Panc1 (cell line): ENCODE data around the gene SNURF. TPM values are rescaled to one million over a fixed set of nuclear protein-coding genes. Genes with fewer than 3 reads are reported as not detected.
"Not testable (repeated sequence)": the region's sequence is repeated elsewhere in the genome, so short reads cannot be mapped to it uniquely, and the experiment has no call there.

ENCODE experiments used
- ATAC-seq: fragments of 200-7000 bp; cut with Tn5 transposase; 2 replicates; pipeline ENCODE4 v1.9.1; 2020; ENCODE audit warnings: mild to moderate bottlenecking, moderate library complexity
- BruUV-seq: library from RNA; stranded (reverse); fragments of 400-500 nt; replicated peaks from 2 replicates; lab custom pipeline; 2021; lab: Mats Ljungman, UMichigan
- CTCF ChIA-PET: fragments of 300-600 bp; sonication (Branson Sonifier 250); formaldehyde crosslinking; loops from one replicate; lab custom pipeline; 2022; ENCODE audit warnings: antibody characterized with exemption; lab: Charles Lee
- POLR2A ChIA-PET: fragments of 300-600 bp; sonication (Branson Sonifier 250); formaldehyde crosslinking; loops from one replicate; lab custom pipeline; 2022; ENCODE audit warnings: antibody characterized with exemption; lab: Charles Lee
- DNase-seq: peaks from one replicate; pipeline ENCODE4 v3.0.0-alpha.2; 2010; ENCODE audit warnings: low read depth, low spot score
- H3K27ac ChIP-seq: 2 replicates; pipeline ENCODE4 v1.5.1; 2011; ENCODE audit warnings: mild to moderate bottlenecking, low read length, inconsistent platforms
- H3K27me3 ChIP-seq: fragments of 200-500 bp; sonication (Bioruptor generic); 2 replicates; pipeline ENCODE4 v1.6.0; 2014; ENCODE audit warnings: low read length, inconsistent platforms; ENCODE audit not compliant: control insufficient read depth, insufficient read depth
- H3K36me3 ChIP-seq: fragments of 200-500 bp; sonication (Bioruptor generic); 2 replicates; pipeline ENCODE4 v1.5.1; 2014; ENCODE audit warnings: inconsistent platforms, mild to moderate bottlenecking, low read length, moderate library complexity; ENCODE audit not compliant: control insufficient read depth, insufficient read depth
- H3K4me1 ChIP-seq: 2 replicates; pipeline ENCODE4 v1.5.1; 2011; ENCODE audit warnings: inconsistent platforms, mild to moderate bottlenecking, low read length, moderate library complexity; ENCODE audit not compliant: control insufficient read depth, insufficient read depth
- H3K4me3 ChIP-seq, 2 experiments: 2 replicates each; pipeline ENCODE4 v1.5.1; 2011 to 2012; ENCODE audit warnings: low read depth in 2 of 2, low read length in 2 of 2, mild to moderate bottlenecking in 2 of 2, inconsistent platforms in 1 of 2, moderate library complexity in 1 of 2
- H3K9me3 ChIP-seq: fragments of 200-500 bp; sonication (Bioruptor generic); 2 replicates; pipeline ENCODE4 v1.5.1; 2014; ENCODE audit warnings: low read depth, mild to moderate bottlenecking, inconsistent platforms, low read length, moderate library complexity; ENCODE audit not compliant: control insufficient read depth, insufficient read depth
- POLR2AphosphoS5 ChIP-seq: IDR thresholded peaks from 2 replicates; pipeline ENCODE4 v1.6.1; 2012; ENCODE audit warnings: mild to moderate bottlenecking, low read depth, low read length, moderate library complexity
- SIN3A ChIP-seq: IDR thresholded peaks from 2 replicates; pipeline ENCODE4 v1.6.1; 2012; ENCODE audit warnings: low read depth, mild to moderate bottlenecking, low read length, moderate library complexity, borderline replicate concordance; ENCODE audit not compliant: insufficient read depth
- TCF7L2 ChIP-seq: IDR thresholded peaks from 2 replicates; pipeline ENCODE4 v1.6.1; 2011; ENCODE audit warnings: mild to moderate bottlenecking, low read depth, low read length, inconsistent platforms
- in situ Hi-C: cut with HindIII; loops from 2 replicates; pipeline ENCODE4 v1.10.0; 2016; ENCODE audit warnings: low sequenced_read_pairs, low pct_unique_long_range_greater_than_20kb
- intact Hi-C: fragments of 100-400 bp; cut with micrococcal nuclease; formaldehyde crosslinking; loops from one replicate; pipeline ENCODE4 v1.10.0; 2022; ENCODE audit not compliant: unreplicated experiment
- total RNA-seq: library from RNA; stranded (reverse); gene quantifications from one replicate; pipeline ENCODE4 v1.2.1, GENCODE V29; 2021; ENCODE audit not compliant: unreplicated experiment
- TF ChIP-seq, protein P1 (sequence below), 2 experiments: IDR thresholded peaks; 2 replicates each; pipeline ENCODE4 v1.6.1; 2011 to 2012; ENCODE audit warnings: low read depth in 2 of 2, control low read depth in 1 of 2, low read length in 1 of 2, mild to moderate bottlenecking in 1 of 2, moderate library complexity in 1 of 2; ENCODE audit not compliant: insufficient read depth in 1 of 2
- TF ChIP-seq, protein P2 (sequence below): fragments of 450-650 bp; IDR thresholded peaks from 2 replicates; pipeline ENCODE4 v1.5.1; 2017; ENCODE audit warnings: mild to moderate bottlenecking

SNURF gene
- total RNA-seq, 1 experiment from 2014 or later, result 13.7 TPM

- DNase-seq, result no peak
- in situ Hi-C loops, result no loop called here
- no peak overlapping the region for H3K27ac ChIP-seq
- TF ChIP-seq TCF7L2 (no peak), SIN3A (no peak), POLR2AphosphoS5 (no peak)
- TF ChIP-seq, protein P1, sequence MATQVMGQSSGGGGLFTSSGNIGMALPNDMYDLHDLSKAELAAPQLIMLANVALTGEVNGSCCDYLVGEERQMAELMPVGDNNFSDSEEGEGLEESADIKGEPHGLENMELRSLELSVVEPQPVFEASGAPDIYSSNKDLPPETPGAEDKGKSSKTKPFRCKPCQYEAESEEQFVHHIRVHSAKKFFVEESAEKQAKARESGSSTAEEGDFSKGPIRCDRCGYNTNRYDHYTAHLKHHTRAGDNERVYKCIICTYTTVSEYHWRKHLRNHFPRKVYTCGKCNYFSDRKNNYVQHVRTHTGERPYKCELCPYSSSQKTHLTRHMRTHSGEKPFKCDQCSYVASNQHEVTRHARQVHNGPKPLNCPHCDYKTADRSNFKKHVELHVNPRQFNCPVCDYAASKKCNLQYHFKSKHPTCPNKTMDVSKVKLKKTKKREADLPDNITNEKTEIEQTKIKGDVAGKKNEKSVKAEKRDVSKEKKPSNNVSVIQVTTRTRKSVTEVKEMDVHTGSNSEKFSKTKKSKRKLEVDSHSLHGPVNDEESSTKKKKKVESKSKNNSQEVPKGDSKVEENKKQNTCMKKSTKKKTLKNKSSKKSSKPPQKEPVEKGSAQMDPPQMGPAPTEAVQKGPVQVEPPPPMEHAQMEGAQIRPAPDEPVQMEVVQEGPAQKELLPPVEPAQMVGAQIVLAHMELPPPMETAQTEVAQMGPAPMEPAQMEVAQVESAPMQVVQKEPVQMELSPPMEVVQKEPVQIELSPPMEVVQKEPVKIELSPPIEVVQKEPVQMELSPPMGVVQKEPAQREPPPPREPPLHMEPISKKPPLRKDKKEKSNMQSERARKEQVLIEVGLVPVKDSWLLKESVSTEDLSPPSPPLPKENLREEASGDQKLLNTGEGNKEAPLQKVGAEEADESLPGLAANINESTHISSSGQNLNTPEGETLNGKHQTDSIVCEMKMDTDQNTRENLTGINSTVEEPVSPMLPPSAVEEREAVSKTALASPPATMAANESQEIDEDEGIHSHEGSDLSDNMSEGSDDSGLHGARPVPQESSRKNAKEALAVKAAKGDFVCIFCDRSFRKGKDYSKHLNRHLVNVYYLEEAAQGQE (IDR thresholded peaks at IDR 0.05; ENCODE audit: insufficient read depth in 1 of 2, low read depth in 2 of 2, low read length in 1 of 2), result no peak
- TF ChIP-seq, protein P2, sequence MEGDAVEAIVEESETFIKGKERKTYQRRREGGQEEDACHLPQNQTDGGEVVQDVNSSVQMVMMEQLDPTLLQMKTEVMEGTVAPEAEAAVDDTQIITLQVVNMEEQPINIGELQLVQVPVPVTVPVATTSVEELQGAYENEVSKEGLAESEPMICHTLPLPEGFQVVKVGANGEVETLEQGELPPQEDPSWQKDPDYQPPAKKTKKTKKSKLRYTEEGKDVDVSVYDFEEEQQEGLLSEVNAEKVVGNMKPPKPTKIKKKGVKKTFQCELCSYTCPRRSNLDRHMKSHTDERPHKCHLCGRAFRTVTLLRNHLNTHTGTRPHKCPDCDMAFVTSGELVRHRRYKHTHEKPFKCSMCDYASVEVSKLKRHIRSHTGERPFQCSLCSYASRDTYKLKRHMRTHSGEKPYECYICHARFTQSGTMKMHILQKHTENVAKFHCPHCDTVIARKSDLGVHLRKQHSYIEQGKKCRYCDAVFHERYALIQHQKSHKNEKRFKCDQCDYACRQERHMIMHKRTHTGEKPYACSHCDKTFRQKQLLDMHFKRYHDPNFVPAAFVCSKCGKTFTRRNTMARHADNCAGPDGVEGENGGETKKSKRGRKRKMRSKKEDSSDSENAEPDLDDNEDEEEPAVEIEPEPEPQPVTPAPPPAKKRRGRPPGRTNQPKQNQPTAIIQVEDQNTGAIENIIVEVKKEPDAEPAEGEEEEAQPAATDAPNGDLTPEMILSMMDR, result no peak
- H3K36me3 ChIP-seq, result no peaks in the 10 kb centered on the region
- ChIA-PET POLR2A (no interaction called here), CTCF (no interaction called here)
- H3K4me1 ChIP-seq, result no peaks in the 10 kb centered on the region
- no peak overlapping the region for H3K4me3 ChIP-seq
- intact Hi-C loops, result no loop called here
- no peak for ATAC-seq
- H3K27me3 ChIP-seq, result no peaks in the 10 kb centered on the region
- H3K9me3 ChIP-seq, result no peaks in the 10 kb centered on the region
- no TSS peak for BruUV-seq
Observed at GRCh38 chr15:24924153-24924552, 30.6 kb upstream of the SNURF start.

DNA sequence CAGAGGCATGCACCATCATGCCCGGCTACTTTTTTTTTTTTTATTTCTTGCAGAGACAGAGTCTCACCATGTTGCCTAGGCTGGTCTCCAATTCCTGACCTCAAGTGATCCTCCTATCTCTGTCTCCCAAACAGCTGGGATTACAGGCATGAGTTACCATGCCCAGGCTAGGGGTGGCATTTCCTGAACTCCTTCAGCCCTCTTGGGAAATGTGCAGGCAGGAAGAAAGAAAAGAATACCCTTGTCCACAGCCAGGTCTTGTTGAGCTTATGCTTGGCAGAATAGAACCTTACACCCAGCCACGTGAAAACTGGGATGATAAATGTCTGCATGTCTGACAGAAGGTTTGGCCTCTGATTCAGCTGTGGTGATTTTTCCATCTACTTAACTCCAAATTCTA is 30.2 kb upstream of the SNURF start:
- Histone ChIP-seq H3K27me3 (no peaks in the 10 kb centered on the region), H3K4me1 (no peaks in the 10 kb centered on the region), H3K27ac (no peak overlapping the region), H3K4me3 (no peak overlapping the region), H3K36me3 (no peaks in the 10 kb centered on the region), H3K9me3 (no peaks in the 10 kb centered on the region)
- TF ChIP-seq, protein P1 (IDR thresholded peaks at IDR 0.05; ENCODE audit: insufficient read depth in 1 of 2, low read depth in 2 of 2, low read length in 1 of 2), result no peak
- TF ChIP-seq, protein P2, result no peak
- TF ChIP-seq SIN3A, result no peak
- no peak for TF ChIP-seq POLR2AphosphoS5
- TF ChIP-seq TCF7L2, result no peak
- ChIA-PET CTCF (no interaction called here), POLR2A (no interaction called here)
- DNase-seq, result no peak
- ATAC-seq, result no peak
- intact Hi-C loops, result no loop called here
- BruUV-seq, result no TSS peak
- in situ Hi-C loops, result no loop called here

- intact Hi-C loops, in situ Hi-C loops, DNase-seq, H3K4me3 ChIP-seq, H3K4me1 ChIP-seq, H3K9me3 ChIP-seq, H3K27me3 ChIP-seq, H3K36me3 ChIP-seq, BruUV-seq, ATAC-seq, POLR2A ChIA-PET, CTCF ChIA-PET, H3K27ac ChIP-seq: not testable (repeated sequence)
Observed at GRCh38 chr15:24931874-24932732, 22.7 kb upstream of the SNURF start.
